ENCODE results near the gene ADAMTS15. TPM values are rescaled to one million over a fixed set of nuclear protein-coding genes. Genes with fewer than 3 reads are reported as not detected.

ADAMTS15 gene
- total and polyA plus RNA-seq, 2 donors (not counting 3 experiments of a cell fraction or from before 2014, with no cell fraction given): 0.08 TPM; not detected in 1

GRCh38 chr11:130426223-130426836 is 22.1 kb upstream of the ADAMTS15 start:
- intact Hi-C loops (cut with micrococcal nuclease): loop anchor here (1.0 kb wide), 1 partner anchor 213 kb away; no protein-coding TSS in a partner anchor

More at GRCh38 chr11:130426223-130426836, 22.1 kb upstream of the ADAMTS15 start:
- Histone ChIP-seq H3K4me2 (ENCODE audit: insufficient read depth, low read length) (no peak overlapping the region), H3K4me1 (ENCODE audit: control insufficient read depth, extremely low read depth, insufficient read depth, low read length) (no peaks in the 10 kb centered on the region), H3K9me1 (replicated peaks; ENCODE audit: control insufficient read depth, extremely low read depth, insufficient read depth, low read length) (no peaks in the 10 kb centered on the region), H3K79me2 (ENCODE audit: control insufficient read depth, insufficient read depth, low read length) (no peaks in the 10 kb centered on the region), H3K36me3 (ENCODE audit: control insufficient read depth in 2 of 2, extremely low read depth in 1 of 2, insufficient read depth in 2 of 2, low read length in 2 of 2) (no peaks in the 10 kb centered on the region), H2AFZ (ENCODE audit: low read depth, low read length) (no peak overlapping the region), H3K4me3 (replicated peaks in 1 of 3; ENCODE audit: insufficient read depth in 1 of 3, low read depth in 1 of 3, low read length in 3 of 3) (no peak overlapping the region), H3K9ac (replicated peaks; ENCODE audit: extremely low read depth, insufficient read depth, low read length) (no peak overlapping the region), H3K9me3 (replicated peaks; ENCODE audit: control insufficient read depth, insufficient read depth, low read length) (no peaks in the 10 kb centered on the region), H4K20me1 (replicated peaks; ENCODE audit: control insufficient read depth, extremely low read depth, insufficient read depth, low read length) (no peaks in the 10 kb centered on the region), H3K27me3 (ENCODE audit: control insufficient read depth in 2 of 2, insufficient read depth in 2 of 2, low read length in 2 of 2) (peaks cover 46 to 48% of the 10 kb centered on the region in 2 experiments), H3K27ac (ENCODE audit: insufficient read depth, low read depth, low read length) (no peak overlapping the region)
- BruUV-seq (replicated peaks): no TSS peak
- dilution Hi-C loops (cut with MboI; ENCODE audit: extremely low pct_ligation_motif_present, low sequenced_read_pairs): loop anchor here (25.0 kb wide), 1 partner anchor 436 kb away; no protein-coding TSS in a partner anchor
- no peak for TF ChIP-seq GATA2 (IDR thresholded peaks at IDR 0.05; ENCODE audit: insufficient read depth, insufficient read length, low read depth, low read length)
- no peak for TF ChIP-seq JUN (IDR thresholded peaks at IDR 0.05; ENCODE audit: borderline replicate concordance, insufficient read depth, insufficient read length, low read depth)
- TF ChIP-seq MYC (IDR thresholded peaks at IDR 0.05; ENCODE audit: low read depth, low read length): no peak
- TF ChIP-seq EZH2 (IDR thresholded peaks at IDR 0.05; ENCODE audit: borderline replicate concordance, low read depth, low read length, severe bottlenecking): no peak
- TF ChIP-seq, protein P1, sequence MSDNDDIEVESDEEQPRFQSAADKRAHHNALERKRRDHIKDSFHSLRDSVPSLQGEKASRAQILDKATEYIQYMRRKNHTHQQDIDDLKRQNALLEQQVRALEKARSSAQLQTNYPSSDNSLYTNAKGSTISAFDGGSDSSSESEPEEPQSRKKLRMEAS (IDR thresholded peaks at IDR 0.05; ENCODE audit: insufficient read depth, insufficient read length): no peak
- TF ChIP-seq, protein P2, sequence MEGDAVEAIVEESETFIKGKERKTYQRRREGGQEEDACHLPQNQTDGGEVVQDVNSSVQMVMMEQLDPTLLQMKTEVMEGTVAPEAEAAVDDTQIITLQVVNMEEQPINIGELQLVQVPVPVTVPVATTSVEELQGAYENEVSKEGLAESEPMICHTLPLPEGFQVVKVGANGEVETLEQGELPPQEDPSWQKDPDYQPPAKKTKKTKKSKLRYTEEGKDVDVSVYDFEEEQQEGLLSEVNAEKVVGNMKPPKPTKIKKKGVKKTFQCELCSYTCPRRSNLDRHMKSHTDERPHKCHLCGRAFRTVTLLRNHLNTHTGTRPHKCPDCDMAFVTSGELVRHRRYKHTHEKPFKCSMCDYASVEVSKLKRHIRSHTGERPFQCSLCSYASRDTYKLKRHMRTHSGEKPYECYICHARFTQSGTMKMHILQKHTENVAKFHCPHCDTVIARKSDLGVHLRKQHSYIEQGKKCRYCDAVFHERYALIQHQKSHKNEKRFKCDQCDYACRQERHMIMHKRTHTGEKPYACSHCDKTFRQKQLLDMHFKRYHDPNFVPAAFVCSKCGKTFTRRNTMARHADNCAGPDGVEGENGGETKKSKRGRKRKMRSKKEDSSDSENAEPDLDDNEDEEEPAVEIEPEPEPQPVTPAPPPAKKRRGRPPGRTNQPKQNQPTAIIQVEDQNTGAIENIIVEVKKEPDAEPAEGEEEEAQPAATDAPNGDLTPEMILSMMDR (IDR thresholded peaks at IDR 0.05; ENCODE audit: extremely low read depth in 1 of 2, insufficient read depth in 1 of 2, low read depth in 1 of 2, low read length in 2 of 2): no peak
- no peak for TF ChIP-seq POLR2A (IDR thresholded peaks at IDR 0.05; ENCODE audit: low read depth, low read length)
- no peak for TF ChIP-seq POLR2AphosphoS5 (IDR thresholded peaks at IDR 0.05; ENCODE audit: insufficient read depth, low read depth, low read length)
- TF ChIP-seq FOS (IDR thresholded peaks at IDR 0.05; ENCODE audit: borderline replicate concordance, insufficient read depth, low read length): no peak
- ChIA-PET POLR2A (no interaction called here), CTCF (interaction anchor here (2.0 to 12.3 kb wide), 3 partner anchors 213 to 1248 kb away, joined by 9 to 464 read pairs (median 12); no protein-coding TSS in a partner anchor)
- FAIRE-seq: no peak
- DNase-seq (ENCODE audit: low read depth, low spot score): no peak

All from endothelial cell of umbilical vein (primary cell).